ENCODE measurements around the gene TMPRSS2.

TMPRSS2 gene

DNA sequence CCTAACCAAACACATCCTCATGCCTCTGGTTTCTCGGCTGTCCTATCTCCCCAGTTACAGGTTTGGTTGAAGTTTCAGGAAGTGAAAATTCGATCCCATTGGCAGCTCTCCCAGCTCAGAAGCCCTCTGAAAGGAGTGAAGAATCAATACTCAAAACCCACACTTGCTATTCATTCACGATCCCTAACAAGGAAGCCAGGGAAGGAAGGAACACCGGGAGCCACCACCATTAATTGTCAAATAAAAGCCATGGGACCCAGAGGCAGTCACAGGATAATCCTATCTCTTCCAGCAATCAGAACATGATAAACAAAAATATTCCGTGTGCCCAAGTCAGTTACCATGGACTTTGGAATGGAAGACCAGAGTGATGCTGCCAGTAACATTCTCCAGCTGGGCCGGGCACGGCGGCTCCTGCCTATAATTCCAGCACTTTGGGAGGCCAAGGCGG is 7.0 kb downstream of the TMPRSS2 start:
- Histone ChIP-seq H3K36me3 (no peaks in the 10 kb centered on the region), H3K27me3 (peaks cover 2% of the 10 kb centered on the region; the same call in 1 of the 2 replicates), H4K20me1 (no peaks in the 10 kb centered on the region), H3K4me1 (no peaks in the 10 kb centered on the region), H3K9me3 (no peaks in the 10 kb centered on the region), H3K27ac (no peak overlapping the region), H3K4me3 (no peak overlapping the region), H3K4me2 (no peak overlapping the region), H3K9ac (no peak overlapping the region)
- no peak for TF ChIP-seq Cebpa-rat (IDR thresholded peaks at IDR 0.05)

DNA sequence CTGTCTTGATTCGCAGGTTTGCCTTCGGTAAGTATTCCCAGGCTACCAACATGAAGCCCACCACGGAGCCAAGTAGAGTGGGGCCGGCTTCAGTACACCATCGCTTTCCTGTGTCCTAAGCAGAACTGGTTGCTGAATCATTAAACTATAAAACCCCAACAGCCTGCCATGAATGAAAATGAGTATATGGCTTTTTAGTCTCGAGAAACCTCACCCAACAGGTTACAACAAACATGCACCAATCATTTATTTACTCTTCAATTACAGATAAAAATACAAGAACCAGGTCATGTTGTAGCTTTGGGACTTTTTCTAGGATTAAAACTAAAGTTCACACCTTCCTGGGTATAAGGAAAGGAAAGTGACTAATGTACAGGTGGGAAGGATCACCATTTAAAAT is 7.6 kb downstream of the TMPRSS2 start:
- Histone ChIP-seq H4K20me1 (no peaks in the 10 kb centered on the region), H3K27me3 (no peaks in the 10 kb centered on the region), H3K9me3 (no peaks in the 10 kb centered on the region), H3K27ac (no peak overlapping the region), H3K36me3 (no peaks in the 10 kb centered on the region), H3K4me2 (no peak overlapping the region), H3K9ac (no peak overlapping the region), H3K4me1 (no peaks in the 10 kb centered on the region), H3K4me3 (no peak overlapping the region)
- TF ChIP-seq Cebpa-rat (IDR thresholded peaks at IDR 0.05): no peak

DNA sequence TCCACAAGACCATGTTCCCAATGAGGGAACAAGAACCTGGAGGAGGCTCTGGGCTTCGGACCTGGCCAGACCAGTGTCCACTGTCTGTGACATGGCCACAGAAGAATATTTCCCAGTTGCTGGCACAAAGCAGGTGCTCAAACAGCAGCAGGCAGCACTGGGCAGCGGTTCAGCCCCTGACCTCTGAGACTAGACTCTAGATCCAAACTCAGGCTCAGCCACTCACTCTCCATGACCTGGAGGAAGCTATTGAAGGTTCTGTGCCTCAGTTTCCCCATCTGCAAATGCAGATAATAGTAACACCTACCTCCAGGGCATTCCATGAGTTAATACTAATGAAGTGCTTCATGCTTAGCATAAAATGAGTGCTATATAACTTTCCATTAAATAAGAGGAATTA is 8.0 kb downstream of the TMPRSS2 start:
- Histone ChIP-seq H4K20me1 (no peaks in the 10 kb centered on the region), H3K4me2 (no peak overlapping the region), H3K4me1 (no peaks in the 10 kb centered on the region), H3K27me3 (no peaks in the 10 kb centered on the region), H3K4me3 (no peak overlapping the region), H3K36me3 (no peaks in the 10 kb centered on the region), H3K9me3 (no peaks in the 10 kb centered on the region), H3K9ac (no peak overlapping the region), H3K27ac (no peak overlapping the region)
- no peak for TF ChIP-seq Cebpa-rat (IDR thresholded peaks at IDR 0.05)

DNA sequence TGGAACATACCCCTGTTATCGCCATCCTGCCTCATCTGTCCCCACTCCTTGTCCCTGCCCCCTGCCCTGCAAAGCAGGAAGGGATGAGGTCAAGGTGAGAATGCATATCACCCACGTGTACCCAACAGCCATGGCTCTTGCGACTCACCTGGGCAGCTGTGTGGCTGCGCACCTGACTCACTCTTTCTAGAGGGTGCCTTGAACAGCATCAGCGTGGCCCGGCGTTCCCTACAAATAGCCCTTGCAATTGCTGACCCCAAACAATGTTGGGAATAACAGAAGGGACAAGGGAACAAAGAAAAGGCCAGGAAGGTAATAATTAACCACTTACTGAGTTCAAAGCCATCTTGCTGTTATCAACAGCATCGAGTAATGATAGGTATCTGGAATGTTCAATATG is 10.2 kb downstream of the TMPRSS2 start:
- H3K4me2 ChIP-seq: no peak overlapping the region
- H4K20me1 ChIP-seq: no peaks in the 10 kb centered on the region
- no peaks in the 10 kb centered on the region for H3K36me3 ChIP-seq
- H3K27ac ChIP-seq: no peak overlapping the region
- no peak overlapping the region for H3K4me3 ChIP-seq
- H3K27me3 ChIP-seq: no peaks in the 10 kb centered on the region
- no peaks in the 10 kb centered on the region for H3K4me1 ChIP-seq
- no peak overlapping the region for H3K9ac ChIP-seq
- H3K9me3 ChIP-seq: no peaks in the 10 kb centered on the region
- no peak for TF ChIP-seq Cebpa-rat (IDR thresholded peaks at IDR 0.05)

DNA sequence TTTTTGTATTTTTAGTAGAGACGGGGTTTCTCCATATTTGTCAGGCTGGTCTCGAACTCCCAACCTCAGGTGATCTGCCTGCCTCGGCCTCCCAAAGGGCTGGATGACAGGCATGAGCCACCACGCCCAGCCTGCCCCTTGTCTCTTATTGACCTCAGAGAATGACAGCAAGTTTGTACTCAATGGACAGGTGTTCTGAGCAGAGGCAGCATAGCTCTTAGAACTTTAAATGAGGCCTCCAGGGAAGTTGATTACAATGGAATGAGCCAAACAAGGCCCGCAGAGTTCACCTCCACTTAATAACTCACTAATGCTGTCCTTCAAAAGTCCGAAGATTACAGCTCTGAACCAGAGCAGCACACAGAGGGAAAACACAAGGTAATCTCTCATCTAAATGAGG is 10.9 kb downstream of the TMPRSS2 start:
- Histone ChIP-seq H4K20me1 (no peaks in the 10 kb centered on the region), H3K36me3 (no peaks in the 10 kb centered on the region), H3K9me3 (no peaks in the 10 kb centered on the region), H3K4me3 (no peak overlapping the region), H3K9ac (no peak overlapping the region), H3K4me1 (no peaks in the 10 kb centered on the region), H3K27ac (no peak overlapping the region), H3K4me2 (no peak overlapping the region), H3K27me3 (no peaks in the 10 kb centered on the region)
- no peak for TF ChIP-seq Cebpa-rat (IDR thresholded peaks at IDR 0.05)

DNA sequence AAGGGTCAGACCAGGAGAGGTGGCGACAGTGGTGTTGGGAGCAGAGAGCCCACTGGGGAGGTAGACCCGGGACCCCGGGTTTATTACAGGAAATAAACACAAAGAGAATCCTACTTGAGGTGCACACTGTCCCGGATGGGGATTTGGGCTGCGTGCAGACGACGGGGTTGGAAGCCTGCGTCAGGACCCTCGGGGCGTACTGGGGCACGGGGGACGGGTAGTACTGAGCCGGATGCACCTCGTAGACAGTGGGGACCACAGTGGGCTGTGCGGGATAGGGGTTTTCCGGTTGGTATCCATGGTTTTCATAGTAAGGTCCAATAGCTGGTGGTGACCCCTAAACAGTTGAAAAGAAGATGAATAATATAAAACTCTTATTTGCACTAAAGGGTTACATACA is 13.7 kb downstream of the TMPRSS2 start:
- Histone ChIP-seq H3K4me2 (no peak overlapping the region), H4K20me1 (no peaks in the 10 kb centered on the region), H3K36me3 (no peaks in the 10 kb centered on the region), H3K27ac (no peak overlapping the region), H3K9ac (no peak overlapping the region), H3K4me3 (no peak overlapping the region), H3K27me3 (no peaks in the 10 kb centered on the region), H3K4me1 (no peaks in the 10 kb centered on the region), H3K9me3 (no peaks in the 10 kb centered on the region)
- TF ChIP-seq Cebpa-rat (IDR thresholded peaks at IDR 0.05): no peak

DNA sequence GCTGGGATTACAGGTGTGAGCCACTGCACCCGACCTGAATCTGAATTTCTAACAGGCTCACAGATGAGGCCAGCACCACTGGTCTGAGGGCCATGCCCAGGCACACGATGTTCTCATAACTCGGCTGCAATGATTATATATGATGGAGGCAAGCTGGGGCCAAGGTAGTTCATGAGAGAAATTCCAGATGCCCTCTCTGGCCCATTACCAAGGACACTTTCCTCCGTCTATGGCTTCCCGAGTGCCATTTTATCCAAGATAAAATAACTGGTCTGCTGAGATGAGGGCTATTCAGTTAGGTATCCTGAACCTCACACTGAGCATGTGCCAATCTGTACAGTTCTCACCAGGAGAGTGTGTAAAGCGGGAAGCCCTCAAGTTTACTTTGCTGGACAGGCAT is 16.5 kb downstream of the TMPRSS2 start:
- Histone ChIP-seq H3K4me2 (no peak overlapping the region), H3K27me3 (no peaks in the 10 kb centered on the region), H3K4me1 (no peaks in the 10 kb centered on the region), H4K20me1 (no peaks in the 10 kb centered on the region), H3K9ac (no peak overlapping the region), H3K4me3 (no peak overlapping the region), H3K9me3 (no peaks in the 10 kb centered on the region), H3K27ac (no peak overlapping the region), H3K36me3 (no peaks in the 10 kb centered on the region)
- no peak for TF ChIP-seq Cebpa-rat (IDR thresholded peaks at IDR 0.05)

DNA sequence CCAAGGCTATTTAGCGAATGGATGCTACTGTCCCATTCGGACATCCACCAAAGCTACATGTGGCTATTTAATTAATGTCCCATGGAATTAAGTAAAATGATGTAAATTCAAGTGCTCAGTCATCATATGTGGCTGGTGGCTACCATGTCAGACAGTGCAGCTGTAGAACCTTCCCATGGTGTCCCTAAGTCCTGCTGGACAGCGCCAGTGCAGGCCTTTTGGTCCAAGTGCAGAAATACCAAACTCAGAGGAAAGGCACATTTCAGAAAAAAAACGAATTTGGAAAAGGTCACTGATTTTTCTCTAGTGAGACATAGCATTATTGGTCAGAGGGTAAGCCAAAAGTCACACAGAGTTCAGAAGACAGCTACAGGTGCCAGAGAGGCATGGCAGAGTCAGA is 17.6 kb downstream of the TMPRSS2 start:
- Histone ChIP-seq H3K4me1 (peaks cover 6% of the 10 kb centered on the region; the same call in 1 of the 2 replicates), H3K9me3 (no peaks in the 10 kb centered on the region), H3K4me2 (no peak overlapping the region), H4K20me1 (no peaks in the 10 kb centered on the region), H3K27ac (no peak overlapping the region), H3K27me3 (no peaks in the 10 kb centered on the region), H3K4me3 (no peak overlapping the region), H3K9ac (no peak overlapping the region), H3K36me3 (no peaks in the 10 kb centered on the region)
- TF ChIP-seq Cebpa-rat (IDR thresholded peaks at IDR 0.05): no peak

DNA sequence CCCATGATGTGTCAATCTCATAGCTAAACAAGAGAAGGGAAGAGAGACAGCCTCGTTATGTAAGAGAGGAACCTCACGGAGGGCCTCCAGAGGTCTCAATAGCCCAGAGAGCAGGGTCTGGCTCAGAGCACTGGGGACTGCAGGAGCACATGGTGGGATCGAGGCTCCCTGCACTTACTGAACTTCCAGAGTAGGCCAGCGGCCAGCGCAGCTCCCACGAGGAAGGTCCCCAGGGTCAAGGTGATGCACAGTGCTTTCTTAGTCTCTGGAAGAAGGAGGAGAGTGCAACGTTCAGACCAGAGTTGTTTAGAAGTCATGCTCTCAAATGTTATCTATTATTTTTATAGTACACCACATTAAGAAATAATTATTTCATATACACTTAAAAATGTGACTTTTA is 18.6 kb downstream of the TMPRSS2 start:
- no peak for TF ChIP-seq Cebpa-rat (IDR thresholded peaks at IDR 0.05)
- no peak overlapping the region for H3K4me3 ChIP-seq
- H3K27me3 ChIP-seq: no peaks in the 10 kb centered on the region
- no peaks in the 10 kb centered on the region for H4K20me1 ChIP-seq
- no peak overlapping the region for H3K9ac ChIP-seq
- H3K4me2 ChIP-seq: no peak overlapping the region
- H3K4me1 ChIP-seq: peaks cover 6% of the 10 kb centered on the region; the same call in 1 of the 2 replicates
- H3K27ac ChIP-seq: no peak overlapping the region
- no peaks in the 10 kb centered on the region for H3K36me3 ChIP-seq
- no peaks in the 10 kb centered on the region for H3K9me3 ChIP-seq

DNA sequence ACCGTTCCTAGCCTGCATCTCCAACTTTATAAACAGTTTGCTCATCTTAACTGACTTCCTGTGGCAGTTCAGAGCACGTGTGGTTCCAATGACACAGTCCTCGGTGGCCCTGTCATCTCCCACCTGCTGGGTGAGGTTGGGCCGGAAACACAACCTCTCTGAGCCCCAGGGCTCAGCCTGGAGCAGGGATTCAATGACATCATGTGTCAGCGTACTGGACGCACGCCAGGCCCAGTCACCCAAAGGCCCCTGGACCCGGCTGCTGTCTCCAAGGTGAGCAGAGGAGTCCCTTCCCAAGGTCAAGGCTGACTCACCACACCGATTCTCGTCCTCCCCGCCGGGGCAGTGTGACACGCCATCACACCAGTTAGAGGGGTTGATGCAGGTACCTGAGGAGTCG is 19.9 kb downstream of the TMPRSS2 start:
- no peak for TF ChIP-seq Cebpa-rat (IDR thresholded peaks at IDR 0.05)

DNA sequence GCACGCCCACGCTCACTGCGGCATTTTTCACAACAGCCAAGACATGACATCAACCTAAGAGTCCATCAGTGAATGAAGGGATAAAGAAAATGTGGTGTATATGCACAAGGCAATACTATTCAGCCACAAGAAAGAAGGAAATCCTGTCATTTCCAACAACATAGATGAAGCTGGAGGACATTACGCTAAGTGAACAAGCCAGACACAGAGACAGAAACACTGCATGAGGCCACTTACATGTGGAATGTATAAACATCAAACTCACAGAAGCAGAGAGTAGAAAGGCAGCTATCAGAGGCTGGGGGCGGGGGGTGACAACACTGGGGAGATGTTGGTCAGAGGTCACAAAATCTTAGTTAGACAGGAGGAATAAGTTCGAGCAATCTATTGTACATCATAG is 20.9 kb downstream of the TMPRSS2 start:
- no peak overlapping the region for H3K27ac ChIP-seq
- no peaks in the 10 kb centered on the region for H3K27me3 ChIP-seq
- no peaks in the 10 kb centered on the region for H3K36me3 ChIP-seq
- no peak overlapping the region for H3K4me2 ChIP-seq
- H4K20me1 ChIP-seq: no peaks in the 10 kb centered on the region
- no peaks in the 10 kb centered on the region for H3K9me3 ChIP-seq
- H3K4me3 ChIP-seq: no peak overlapping the region
- peaks cover 15% of the 10 kb centered on the region for H3K4me1 ChIP-seq
- H3K9ac ChIP-seq: no peak overlapping the region
- no peak for TF ChIP-seq Cebpa-rat (IDR thresholded peaks at IDR 0.05)

More for the DNA sequence above, 19.9 kb downstream of the TMPRSS2 start:
- Histone ChIP-seq H3K4me2 (no peak overlapping the region), H4K20me1 (no peaks in the 10 kb centered on the region), H3K36me3 (no peaks in the 10 kb centered on the region), H3K4me1 (peaks cover 6% of the 10 kb centered on the region; the same call in 1 of the 2 replicates), H3K9me3 (no peaks in the 10 kb centered on the region), H3K4me3 (no peak overlapping the region), H3K27ac (no peak overlapping the region), H3K27me3 (no peaks in the 10 kb centered on the region), H3K9ac (no peak overlapping the region)

All from BLaER1 (cell line).